WTC11 (cell line): ENCODE data around the gene UMAD1.

Experiments
- ATF1 ChIP-seq: sonication (generic); formaldehyde crosslinking; IDR thresholded peaks from 2 replicates; pipeline ENCODE4 v1.8.1; 2023; ENCODE audit warnings: mild to moderate bottlenecking, moderate library complexity, missing genetic modification reagents
- HMGXB4 ChIP-seq: sonication (generic); formaldehyde crosslinking; IDR thresholded peaks from 2 replicates; pipeline ENCODE4 v1.8.1; 2023; ENCODE audit warnings: mild to moderate bottlenecking, moderate library complexity, missing genetic modification reagents
- NR1H2 ChIP-seq: sonication (generic); formaldehyde crosslinking; IDR thresholded peaks from 2 replicates; pipeline ENCODE4 v1.9.0; 2021; ENCODE audit warnings: mild to moderate bottlenecking, moderate library complexity, missing genetic modification reagents
- NR3C1 ChIP-seq: sonication (generic); formaldehyde crosslinking; conservative IDR thresholded peaks from 2 replicates; pipeline ENCODE4 v1.8.1; 2023; ENCODE audit warnings: low read depth, mild to moderate bottlenecking, missing genetic modification reagents
- SP1 ChIP-seq: sonication (generic); formaldehyde crosslinking; conservative IDR thresholded peaks from 2 replicates; pipeline ENCODE4 v1.8.1; 2022; ENCODE audit warnings: missing genetic modification reagents
- TEAD1 ChIP-seq: sonication (generic); formaldehyde crosslinking; IDR thresholded peaks from 2 replicates; pipeline ENCODE4 v1.8.0; 2022; ENCODE audit warnings: mild to moderate bottlenecking, missing genetic modification reagents
- USF1 ChIP-seq: sonication (generic); formaldehyde crosslinking; IDR thresholded peaks from 2 replicates; pipeline ENCODE4 v1.8.0; 2022; ENCODE audit warnings: mild to moderate bottlenecking, missing genetic modification reagents
- TF ChIP-seq, protein P1 (sequence below): fragments of 200-600 bp; IDR thresholded peaks from 2 replicates; pipeline ENCODE4 v1.8.0; 2022; ENCODE audit warnings: antibody characterized with exemption

- TF ChIP-seq, protein P1, sequence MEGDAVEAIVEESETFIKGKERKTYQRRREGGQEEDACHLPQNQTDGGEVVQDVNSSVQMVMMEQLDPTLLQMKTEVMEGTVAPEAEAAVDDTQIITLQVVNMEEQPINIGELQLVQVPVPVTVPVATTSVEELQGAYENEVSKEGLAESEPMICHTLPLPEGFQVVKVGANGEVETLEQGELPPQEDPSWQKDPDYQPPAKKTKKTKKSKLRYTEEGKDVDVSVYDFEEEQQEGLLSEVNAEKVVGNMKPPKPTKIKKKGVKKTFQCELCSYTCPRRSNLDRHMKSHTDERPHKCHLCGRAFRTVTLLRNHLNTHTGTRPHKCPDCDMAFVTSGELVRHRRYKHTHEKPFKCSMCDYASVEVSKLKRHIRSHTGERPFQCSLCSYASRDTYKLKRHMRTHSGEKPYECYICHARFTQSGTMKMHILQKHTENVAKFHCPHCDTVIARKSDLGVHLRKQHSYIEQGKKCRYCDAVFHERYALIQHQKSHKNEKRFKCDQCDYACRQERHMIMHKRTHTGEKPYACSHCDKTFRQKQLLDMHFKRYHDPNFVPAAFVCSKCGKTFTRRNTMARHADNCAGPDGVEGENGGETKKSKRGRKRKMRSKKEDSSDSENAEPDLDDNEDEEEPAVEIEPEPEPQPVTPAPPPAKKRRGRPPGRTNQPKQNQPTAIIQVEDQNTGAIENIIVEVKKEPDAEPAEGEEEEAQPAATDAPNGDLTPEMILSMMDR = no peak
- no peak for TF ChIP-seq SP1 (CRISPR knock-in tag)
- no peak for TF ChIP-seq NR3C1
- TF ChIP-seq NR1H2 (CRISPR knock-in tag) = no peak
- TF ChIP-seq HMGXB4 = no peak
- no peak for TF ChIP-seq ATF1 (CRISPR knock-in tag)
- TF ChIP-seq USF1 (CRISPR knock-in tag) = no peak
- TF ChIP-seq TEAD1 (CRISPR knock-in tag) = no peak
These were observed 207.7 kb downstream of the UMAD1 start for GRCh38 chr7:7848246-7848645.
